Fibroblast of pulmonary artery (primary cell): ENCODE results near the gene LAIR2.

Experiments
- DNase-seq: peaks from one replicate; pipeline ENCODE4 v3.0.0-alpha.2; 2010; ENCODE audit warnings: low read depth
- H3K4me3 ChIP-seq: replicated peaks from 2 replicates; pipeline ENCODE4 v1.5.1; 2011; ENCODE audit warnings: low read depth, mild to moderate bottlenecking, control low read depth, low read length, moderate library complexity
- CTCF ChIP-seq: IDR thresholded peaks from 2 replicates; pipeline ENCODE4 v1.5.1; 2011; ENCODE audit warnings: mild to moderate bottlenecking, control low read depth, low read length, inconsistent platforms; ENCODE audit errors: missing control alignments

The LAIR2 gene

GRCh38 chr19:54502518-54503048 is at the start of gene LAIR2:
TSS of gene LAIR2 (plus strand) at chr19:54502831. CDS start at chr19:54502919, 88 bp downstream.
- H3K4me3 ChIP-seq = no peak within 1 kb of the TSS
- no peak for TF ChIP-seq CTCF
- no peak for DNase-seq

- no peak overlapping the region for H3K4me3 ChIP-seq
- DNase-seq = no peak
- no peak for TF ChIP-seq CTCF
These were observed 48.5 kb upstream of the LAIR2 start for GRCh38 chr19:54453921-54454780.

- TF ChIP-seq CTCF = no peak
- DNase-seq = no peak
- no peak overlapping the region for H3K4me3 ChIP-seq
These were observed 47.6 kb upstream of the LAIR2 start for GRCh38 chr19:54454781-54455675.

GRCh38 chr19:54455786-54456422 is 46.7 kb upstream of the LAIR2 start:
- H3K4me3 ChIP-seq = no peak overlapping the region
- TF ChIP-seq CTCF = no peak
- DNase-seq = no peak

- H3K4me3 ChIP-seq = no peak overlapping the region
- no peak for TF ChIP-seq CTCF
- no peak for DNase-seq
These were observed 45.9 kb upstream of the LAIR2 start for GRCh38 chr19:54456423-54457373.
